ENCODE results near the gene IGSF23.
"Not testable (repeated sequence)": the region's sequence is repeated elsewhere in the genome, so short reads cannot be mapped to it uniquely, and the experiment has no call there.

The IGSF23 gene

GRCh38 chr19:44670027-44670426, 56.7 kb downstream of the IGSF23 start:
- not testable (repeated sequence) for DNase-seq

GRCh38 chr19:44671400-44671799, 58.0 kb downstream of the IGSF23 start, which contains the start of gene CEACAM19:
TSS of gene CEACAM19 (plus strand) at chr19:44671482. CDS start at chr19:44671932, 450 bp downstream.
- DNase-seq, result no peak

GRCh38 chr19:44672226-44672625, 58.9 kb downstream of the IGSF23 start:
- DNase-seq, result no peak

- DNase-seq, result no peak
Observed at GRCh38 chr19:44673510-44673909, 60.1 kb downstream of the IGSF23 start.

GRCh38 chr19:44675521-44675920, 62.2 kb downstream of the IGSF23 start:
- no peak for DNase-seq

GRCh38 chr19:44677019-44677811, 63.9 kb downstream of the IGSF23 start:
- DNase-seq, result no peak

- DNase-seq, result no peak
Observed at GRCh38 chr19:44680536-44680935, 67.2 kb downstream of the IGSF23 start.

GRCh38 chr19:44681992-44682790, 68.8 kb downstream of the IGSF23 start:
- DNase-seq, result no peak

GRCh38 chr19:44682807-44683206, 69.4 kb downstream of the IGSF23 start:
- DNase-seq, result no peak

GRCh38 chr19:44683434-44684210, 70.3 kb downstream of the IGSF23 start:
- no peak for DNase-seq

GRCh38 chr19:44684396-44684795, 71.0 kb downstream of the IGSF23 start:
- not testable (repeated sequence) for DNase-seq

- no peak for DNase-seq
Observed at GRCh38 chr19:44684892-44685863, 71.8 kb downstream of the IGSF23 start.

- no peak for DNase-seq
Observed at GRCh38 chr19:44685877-44686276, 72.5 kb downstream of the IGSF23 start.
